Liver (tissue), 9 donors: Measurements from ENCODE around the gene RPTN. TPM values are rescaled to one million over a fixed set of nuclear protein-coding genes. Genes with fewer than 3 reads are reported as not detected.

Experiments
- DNase-seq: peaks from one replicate; pipeline ENCODE4 v3.0.0-alpha.2; 2017; ENCODE audit warnings: low spot score
- H3K27ac ChIP-seq, 2 donors: one replicate each; pipeline ENCODE4 v1.7.0; 2013; ENCODE audit warnings: inconsistent platforms in 2 of 2, low read length in 2 of 2, control low read depth in 1 of 2, low read depth in 1 of 2, mild to moderate bottlenecking in 1 of 2
- H3K27me3 ChIP-seq, 4 donors: one replicate each; pipeline versions ENCODE4 v1.6.1 to v1.7.0; 2013; ENCODE audit warnings: low read length in 3 of 4, inconsistent platforms in 1 of 4, mild to moderate bottlenecking in 1 of 4, moderate library complexity in 1 of 4; ENCODE audit not compliant: control insufficient read depth in 4 of 4, insufficient read depth in 4 of 4
- H3K36me3 ChIP-seq, 4 donors: one replicate each; pipeline versions ENCODE4 v1.6.1 to v1.7.0; 2013; ENCODE audit warnings: low read length in 3 of 4, mild to moderate bottlenecking in 3 of 4, low read depth in 1 of 4, moderate library complexity in 1 of 4; ENCODE audit not compliant: control insufficient read depth in 4 of 4, insufficient read depth in 3 of 4
- H3K4me1 ChIP-seq, 4 donors: one replicate each; pipeline versions ENCODE4 v1.6.1 to v1.7.0; 2013; ENCODE audit warnings: low read length in 3 of 4, mild to moderate bottlenecking in 3 of 4, moderate library complexity in 1 of 4; ENCODE audit not compliant: control insufficient read depth in 4 of 4, insufficient read depth in 4 of 4
- H3K4me3 ChIP-seq, 3 donors: one replicate each; pipeline versions ENCODE4 v1.6.1 to v1.7.0; 2013; ENCODE audit warnings: low read length in 3 of 3, control low read depth in 1 of 3, low read depth in 1 of 3, mild to moderate bottlenecking in 1 of 3
- H3K9ac ChIP-seq, 2 donors: one replicate each; pipeline ENCODE4 v1.7.0; 2013; ENCODE audit warnings: low read length in 2 of 2, mild to moderate bottlenecking in 2 of 2, moderate library complexity in 2 of 2, control low read depth in 1 of 2, low read depth in 1 of 2
- H3K9me3 ChIP-seq, 4 donors: one replicate each; pipeline versions ENCODE4 v1.6.1 to v1.7.0; 2013; ENCODE audit warnings: low read length in 3 of 4; ENCODE audit not compliant: control insufficient read depth in 4 of 4
- CTCF ChIP-seq: fragments of 150-350 bp; IDR thresholded peaks from 2 replicates; pipeline ENCODE4 v1.5.1; 2017; ENCODE audit warnings: improper control_type of control experiment, low read depth, low read length; ENCODE audit not compliant: missing input control
- FOXA2 ChIP-seq: IDR thresholded peaks from 2 replicates; pipeline ENCODE4 v1.6.1; 2016; ENCODE audit warnings: antibody characterized with exemption
- GABPA ChIP-seq, 2 donors: IDR thresholded peaks in 1 of 2; conservative IDR thresholded peaks in 1 of 2; 2 replicates each; pipeline ENCODE4 v1.6.1; 2016; ENCODE audit warnings: antibody characterized with exemption in 2 of 2, mild to moderate bottlenecking in 1 of 2, moderate library complexity in 1 of 2
- HNF4A ChIP-seq, 2 donors: conservative IDR thresholded peaks; 2 replicates each; pipeline ENCODE4 v1.6.1; 2016; ENCODE audit warnings: antibody characterized with exemption in 2 of 2, mild to moderate bottlenecking in 2 of 2
- HNF4G ChIP-seq: IDR thresholded peaks from 2 replicates; pipeline ENCODE4 v1.6.1; 2016; ENCODE audit warnings: antibody characterized with exemption
- JUND ChIP-seq, 2 donors: IDR thresholded peaks; 2 replicates each; pipeline ENCODE4 v1.6.1; 2016; ENCODE audit warnings: antibody characterized with exemption in 2 of 2
- NR2F2 ChIP-seq: IDR thresholded peaks from 2 replicates; pipeline ENCODE4 v1.6.1; 2016; ENCODE audit warnings: antibody characterized with exemption
- RAD21 ChIP-seq, 2 donors: IDR thresholded peaks; 2 replicates each; pipeline ENCODE4 v1.6.1; 2016; ENCODE audit warnings: antibody characterized with exemption in 2 of 2, mild to moderate bottlenecking in 2 of 2
- RXRA ChIP-seq, 2 donors: IDR thresholded peaks; 2 replicates each; pipeline ENCODE4 v1.6.1; 2017 to 2018; ENCODE audit warnings: antibody characterized with exemption in 2 of 2, mild to moderate bottlenecking in 1 of 2
- TAF1 ChIP-seq: conservative IDR thresholded peaks from 2 replicates; pipeline ENCODE4 v1.6.1; 2016; ENCODE audit warnings: antibody characterized with exemption, mild to moderate bottlenecking
- YY1 ChIP-seq: IDR thresholded peaks from 2 replicates; pipeline ENCODE4 v1.6.1; 2016; ENCODE audit warnings: antibody characterized with exemption, mild to moderate bottlenecking
- WGBS: extraction: QIAGEN DNeasy Blood & Tissue Kit; methylation state at CpG from one replicate; pipeline ENCODE4 v1.1.7; 2013; 5-methylcytosine and 5-hydroxymethylcytosine counted together
- polyA plus RNA-seq, 2 donors: library from polyadenylated mRNA; stranded (reverse) in 1 of 2; unstranded in 1 of 2; fragments of 200-250 nt in 1 of 2; fragments of >200 nt in 1 of 2; fragmentation: Nextera tagmentation in 1 of 2; extraction: Ambion mirVana in 1 of 2; gene quantifications; one replicate each; pipeline versions ENCODE4 v1.2.1 to v1.2.3, GENCODE V29; 2013 to 2015
- total RNA-seq, 2 donors: library from RNA; depleted of rRNA; stranded (reverse); fragments of >200 nt; gene quantifications; one replicate each; pipeline ENCODE4 v1.2.3, GENCODE V29; 2014
- TF ChIP-seq, protein P1 (sequence below): IDR thresholded peaks from 2 replicates; pipeline ENCODE4 v1.6.1; 2016; ENCODE audit warnings: antibody characterized with exemption
- TF ChIP-seq, protein P2 (sequence below): IDR thresholded peaks from 2 replicates; pipeline ENCODE4 v1.6.1; 2016; ENCODE audit warnings: antibody characterized with exemption, mild to moderate bottlenecking
- donor health status: healthy.
- donor health status: healthy.
- donor health status: healthy.
- donor health status: healthy.
- donor health status: healthy.

RPTN gene
- total and polyA plus RNA-seq, 4 donors = not detected

- no peak overlapping the region for H3K4me3 ChIP-seq
- no peaks in the 10 kb centered on the region for H3K9me3 ChIP-seq
- no peaks in the 10 kb centered on the region for H3K36me3 ChIP-seq
- H3K9ac ChIP-seq = no peak overlapping the region
- peaks cover 0 to 2% (median 0%) of the 10 kb centered on the region in 4 donors for H3K4me1 ChIP-seq
- peaks cover 0 to 3% (median 0%) of the 10 kb centered on the region in 4 donors for H3K27me3 ChIP-seq
- TF ChIP-seq TAF1 (no peak), RXRA (IDR thresholded peaks at IDR 0.05) (no peak), JUND (IDR thresholded peaks at IDR 0.05) (no peak), HNF4A (conservative IDR thresholded peaks at IDR 0.05) (no peak), FOXA2 (no peak), NR2F2 (no peak), CTCF (no peak), RAD21 (IDR thresholded peaks at IDR 0.05) (no peak), HNF4G (no peak), YY1 (no peak)
- TF ChIP-seq, protein P1, sequence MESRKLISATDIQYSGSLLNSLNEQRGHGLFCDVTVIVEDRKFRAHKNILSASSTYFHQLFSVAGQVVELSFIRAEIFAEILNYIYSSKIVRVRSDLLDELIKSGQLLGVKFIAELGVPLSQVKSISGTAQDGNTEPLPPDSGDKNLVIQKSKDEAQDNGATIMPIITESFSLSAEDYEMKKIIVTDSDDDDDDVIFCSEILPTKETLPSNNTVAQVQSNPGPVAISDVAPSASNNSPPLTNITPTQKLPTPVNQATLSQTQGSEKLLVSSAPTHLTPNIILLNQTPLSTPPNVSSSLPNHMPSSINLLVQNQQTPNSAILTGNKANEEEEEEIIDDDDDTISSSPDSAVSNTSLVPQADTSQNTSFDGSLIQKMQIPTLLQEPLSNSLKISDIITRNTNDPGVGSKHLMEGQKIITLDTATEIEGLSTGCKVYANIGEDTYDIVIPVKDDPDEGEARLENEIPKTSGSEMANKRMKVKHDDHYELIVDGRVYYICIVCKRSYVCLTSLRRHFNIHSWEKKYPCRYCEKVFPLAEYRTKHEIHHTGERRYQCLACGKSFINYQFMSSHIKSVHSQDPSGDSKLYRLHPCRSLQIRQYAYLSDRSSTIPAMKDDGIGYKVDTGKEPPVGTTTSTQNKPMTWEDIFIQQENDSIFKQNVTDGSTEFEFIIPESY = no peak
- WGBS = 28% methylated on average over 1 of the region's 1 CpG
- H3K27ac ChIP-seq = no peak overlapping the region
- no peak for DNase-seq
Observed at GRCh38 chr1:152166966-152167365, 7.9 kb upstream of the RPTN start.

GRCh38 chr1:152165286-152166077 lies 6.5 kb upstream of the RPTN start:
- no peak for TF ChIP-seq HNF4G
- TF ChIP-seq, protein P1 = no peak
- TF ChIP-seq JUND (IDR thresholded peaks at IDR 0.05) = no peak
- no peak for TF ChIP-seq TAF1
- TF ChIP-seq, protein P2, sequence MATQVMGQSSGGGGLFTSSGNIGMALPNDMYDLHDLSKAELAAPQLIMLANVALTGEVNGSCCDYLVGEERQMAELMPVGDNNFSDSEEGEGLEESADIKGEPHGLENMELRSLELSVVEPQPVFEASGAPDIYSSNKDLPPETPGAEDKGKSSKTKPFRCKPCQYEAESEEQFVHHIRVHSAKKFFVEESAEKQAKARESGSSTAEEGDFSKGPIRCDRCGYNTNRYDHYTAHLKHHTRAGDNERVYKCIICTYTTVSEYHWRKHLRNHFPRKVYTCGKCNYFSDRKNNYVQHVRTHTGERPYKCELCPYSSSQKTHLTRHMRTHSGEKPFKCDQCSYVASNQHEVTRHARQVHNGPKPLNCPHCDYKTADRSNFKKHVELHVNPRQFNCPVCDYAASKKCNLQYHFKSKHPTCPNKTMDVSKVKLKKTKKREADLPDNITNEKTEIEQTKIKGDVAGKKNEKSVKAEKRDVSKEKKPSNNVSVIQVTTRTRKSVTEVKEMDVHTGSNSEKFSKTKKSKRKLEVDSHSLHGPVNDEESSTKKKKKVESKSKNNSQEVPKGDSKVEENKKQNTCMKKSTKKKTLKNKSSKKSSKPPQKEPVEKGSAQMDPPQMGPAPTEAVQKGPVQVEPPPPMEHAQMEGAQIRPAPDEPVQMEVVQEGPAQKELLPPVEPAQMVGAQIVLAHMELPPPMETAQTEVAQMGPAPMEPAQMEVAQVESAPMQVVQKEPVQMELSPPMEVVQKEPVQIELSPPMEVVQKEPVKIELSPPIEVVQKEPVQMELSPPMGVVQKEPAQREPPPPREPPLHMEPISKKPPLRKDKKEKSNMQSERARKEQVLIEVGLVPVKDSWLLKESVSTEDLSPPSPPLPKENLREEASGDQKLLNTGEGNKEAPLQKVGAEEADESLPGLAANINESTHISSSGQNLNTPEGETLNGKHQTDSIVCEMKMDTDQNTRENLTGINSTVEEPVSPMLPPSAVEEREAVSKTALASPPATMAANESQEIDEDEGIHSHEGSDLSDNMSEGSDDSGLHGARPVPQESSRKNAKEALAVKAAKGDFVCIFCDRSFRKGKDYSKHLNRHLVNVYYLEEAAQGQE = no peak
- no peak for TF ChIP-seq CTCF
- TF ChIP-seq GABPA (IDR thresholded peaks at IDR 0.05 in 1 of 2, conservative IDR thresholded peaks at IDR 0.05 in 1 of 2) = no peak
- TF ChIP-seq YY1 = no peak
- H3K27ac ChIP-seq = no peak overlapping the region
- no peaks in the 10 kb centered on the region for H3K9me3 ChIP-seq
- no peaks in the 10 kb centered on the region for H3K36me3 ChIP-seq
- no peak for DNase-seq
- H3K4me3 ChIP-seq = no peak overlapping the region
- 75% methylated on average over 4 of the region's 4 CpGs for WGBS
- H3K27me3 ChIP-seq = peaks cover 0 to 3% (median 0%) of the 10 kb centered on the region in 4 donors
- peaks cover 0 to 2% (median 0%) of the 10 kb centered on the region in 4 donors for H3K4me1 ChIP-seq
- H3K9ac ChIP-seq = no peak overlapping the region
